ENCODE data around the gene TMPRSS9.

The TMPRSS9 gene

DNA sequence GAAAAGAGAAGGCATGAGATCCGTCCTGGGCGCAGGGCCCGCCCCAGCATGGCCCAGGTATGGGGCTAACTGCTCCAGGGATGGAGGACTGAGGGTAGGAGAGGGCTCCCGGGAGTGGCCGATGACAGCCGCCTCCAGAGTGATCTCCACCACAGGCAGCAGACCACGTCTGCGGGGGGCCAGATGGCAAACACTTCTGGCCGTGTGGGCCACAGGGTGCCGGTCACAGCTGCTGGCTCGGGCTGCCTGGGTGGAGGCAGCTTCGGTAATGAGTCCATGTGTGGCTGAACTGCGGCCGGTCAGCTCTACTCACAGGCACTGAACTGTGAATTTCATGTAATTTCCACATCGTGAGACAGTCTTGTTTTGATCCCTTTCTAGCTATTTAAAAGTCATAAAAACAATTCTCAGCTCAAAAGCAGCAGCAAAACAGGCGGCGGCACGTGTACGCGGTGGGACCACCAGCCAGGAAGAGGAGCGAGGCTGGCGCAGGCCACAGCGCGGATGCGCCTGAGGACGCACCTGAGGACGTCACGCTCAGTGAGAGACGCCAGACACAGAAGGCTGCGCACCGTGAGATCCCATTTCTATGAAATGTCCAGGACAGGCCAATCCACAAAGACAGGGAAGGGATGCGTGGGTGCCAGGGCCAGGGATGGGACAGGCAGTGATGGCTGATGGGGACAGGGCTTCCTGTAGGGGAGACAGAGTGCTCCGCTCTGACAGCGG is 35.7 kb upstream of the TMPRSS9 start:
- TF ChIP-seq, protein P1, sequence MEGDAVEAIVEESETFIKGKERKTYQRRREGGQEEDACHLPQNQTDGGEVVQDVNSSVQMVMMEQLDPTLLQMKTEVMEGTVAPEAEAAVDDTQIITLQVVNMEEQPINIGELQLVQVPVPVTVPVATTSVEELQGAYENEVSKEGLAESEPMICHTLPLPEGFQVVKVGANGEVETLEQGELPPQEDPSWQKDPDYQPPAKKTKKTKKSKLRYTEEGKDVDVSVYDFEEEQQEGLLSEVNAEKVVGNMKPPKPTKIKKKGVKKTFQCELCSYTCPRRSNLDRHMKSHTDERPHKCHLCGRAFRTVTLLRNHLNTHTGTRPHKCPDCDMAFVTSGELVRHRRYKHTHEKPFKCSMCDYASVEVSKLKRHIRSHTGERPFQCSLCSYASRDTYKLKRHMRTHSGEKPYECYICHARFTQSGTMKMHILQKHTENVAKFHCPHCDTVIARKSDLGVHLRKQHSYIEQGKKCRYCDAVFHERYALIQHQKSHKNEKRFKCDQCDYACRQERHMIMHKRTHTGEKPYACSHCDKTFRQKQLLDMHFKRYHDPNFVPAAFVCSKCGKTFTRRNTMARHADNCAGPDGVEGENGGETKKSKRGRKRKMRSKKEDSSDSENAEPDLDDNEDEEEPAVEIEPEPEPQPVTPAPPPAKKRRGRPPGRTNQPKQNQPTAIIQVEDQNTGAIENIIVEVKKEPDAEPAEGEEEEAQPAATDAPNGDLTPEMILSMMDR (conservative IDR thresholded peaks at IDR 0.05; ENCODE audit: low read depth, low read length): no peak
- no peak overlapping the region for H3K4me3 ChIP-seq (ENCODE audit: low read length)
- DNase-seq (ENCODE audit: low read depth): no peak

- H3K4me3 ChIP-seq (ENCODE audit: low read length): no peak overlapping the region
- TF ChIP-seq, protein P1 (conservative IDR thresholded peaks at IDR 0.05; ENCODE audit: low read depth, low read length): no peak
- DNase-seq (ENCODE audit: low read depth): no peak
Measured at GRCh38 chr19:2325281-2326046, 34.6 kb upstream of the TMPRSS9 start.

GRCh38 chr19:2326699-2327360 is 33.2 kb upstream of the TMPRSS9 start:
- no peak overlapping the region for H3K4me3 ChIP-seq (ENCODE audit: low read length)
- TF ChIP-seq, protein P1 (conservative IDR thresholded peaks at IDR 0.05; ENCODE audit: low read depth, low read length): no peak
- DNase-seq (ENCODE audit: low read depth): no peak

GRCh38 chr19:2327773-2328400 is 32.2 kb upstream of the TMPRSS9 start:
- TF ChIP-seq, protein P1 (conservative IDR thresholded peaks at IDR 0.05; ENCODE audit: low read depth, low read length): no peak
- peak overlapping the region; percentile 97 for H3K4me3 ChIP-seq (ENCODE audit: low read length)
- DNase-seq (ENCODE audit: low read depth): peak; percentile 39

DNA sequence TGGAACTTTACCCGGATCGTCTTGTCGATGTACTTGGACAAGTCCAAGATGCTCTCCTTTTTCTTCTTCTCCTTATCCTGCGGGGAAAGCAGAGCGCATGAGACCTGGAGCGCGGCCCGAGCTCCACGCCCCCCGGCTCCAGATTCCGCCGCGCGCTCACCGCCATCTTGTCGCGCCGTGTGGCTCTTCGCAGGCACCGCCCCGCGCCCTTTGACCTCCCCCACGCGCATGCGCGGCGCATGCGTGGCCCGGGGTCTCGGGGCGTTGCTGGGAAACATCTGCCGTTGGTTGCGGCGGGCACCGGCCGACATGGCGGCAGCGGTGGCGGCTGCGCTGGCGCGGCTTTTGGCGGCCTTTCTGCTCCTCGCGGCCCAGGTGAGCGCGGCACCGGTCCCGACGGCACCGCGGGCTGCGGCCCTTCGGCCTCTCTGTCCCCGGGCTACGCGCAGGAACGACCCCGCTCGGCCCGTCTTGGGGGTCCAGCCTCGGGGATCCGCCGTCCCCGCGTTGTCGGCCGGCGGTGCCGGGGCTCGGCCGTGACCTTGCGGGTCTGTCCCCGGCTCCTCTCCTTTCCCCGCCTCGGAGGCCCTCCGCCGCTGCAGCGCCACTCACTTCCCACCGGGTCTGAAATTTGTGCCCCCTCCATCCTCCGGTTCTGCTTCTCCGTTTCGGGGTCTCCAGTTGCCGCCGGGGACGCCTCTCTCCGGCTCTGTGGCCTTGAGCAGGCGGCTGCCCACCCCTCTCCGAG is 31.5 kb upstream of the TMPRSS9 start, which contains the start of the genes LSM7 and SPPL2B:
TSS of gene LSM7 (minus strand) at position 186 of the 748 bp plus-strand sequence. CDS start at position 166, 20 bp downstream.
TSS of gene SPPL2B (plus strand) at position 284 of the 748 bp plus-strand sequence. CDS start at position 310, 26 bp downstream.
- TF ChIP-seq, protein P1 (conservative IDR thresholded peaks at IDR 0.05; ENCODE audit: low read depth, low read length): no peak
- peak; percentile 41 for DNase-seq (ENCODE audit: low read depth)
- H3K4me3 ChIP-seq (ENCODE audit: low read length): peak within 1 kb of the TSS; percentile 97

DNA sequence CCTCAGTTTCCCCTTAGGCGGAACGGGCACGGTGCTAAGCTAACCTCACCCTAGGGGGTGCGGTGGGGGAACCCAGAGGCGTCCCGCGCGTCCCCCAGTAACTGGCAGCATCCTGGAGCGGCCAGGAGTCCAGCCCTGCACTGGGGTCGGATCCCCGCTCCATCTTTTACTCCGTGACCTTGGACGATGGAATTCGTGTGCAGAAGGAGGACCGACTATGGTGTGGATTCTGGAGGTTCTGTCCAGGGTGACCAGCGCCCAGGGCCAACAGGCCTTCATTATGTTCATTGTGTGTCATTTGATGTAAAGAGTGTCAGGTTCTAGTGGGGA is 31.0 kb upstream of the TMPRSS9 start:
- peak overlapping the region; percentile 97 for H3K4me3 ChIP-seq (ENCODE audit: low read length)
- TF ChIP-seq, protein P1 (conservative IDR thresholded peaks at IDR 0.05; ENCODE audit: low read depth, low read length): no peak
- no peak for DNase-seq (ENCODE audit: low read depth)
